Astrocyte (in vitro differentiated cells and primary cell): Measurements from ENCODE around the gene VEPH1.

Experiments
- CTCF ChIP-seq: IDR thresholded peaks from 2 replicates; pipeline ENCODE4 v1.5.1; 2011; ENCODE audit warnings: low read depth, mild to moderate bottlenecking, inconsistent platforms, low read length, moderate library complexity; ENCODE audit not compliant: insufficient read depth
- EZH2 ChIP-seq: IDR thresholded peaks from 2 replicates; pipeline ENCODE4 v1.6.1; 2012; ENCODE audit warnings: mild to moderate bottlenecking, low read length, inconsistent platforms; ENCODE audit not compliant: insufficient read depth

GRCh38 chr3:157239082-157239704, 264.0 kb downstream of the VEPH1 start:
- TF ChIP-seq CTCF (peak; percentile 72), EZH2 (no peak)
